GM18951 (cell line): ENCODE measurements around the gene ECT2.

Experiments
- POLR2A ChIP-seq: IDR thresholded peaks from 4 replicates; pipeline ENCODE4 v1.6.1; 2011; ENCODE audit warnings: mild to moderate bottlenecking; ENCODE audit not compliant: insufficient read length, insufficient read depth; ENCODE audit errors: extremely low read depth
- in situ Hi-C: fragments of 300-500 bp; cut with MboI; formaldehyde crosslinking; loops from one replicate; pipeline ENCODE4 v1.12.0; 2022; ENCODE audit warnings: low sequenced_read_pairs, mixed read lengths, inconsistent platforms; ENCODE audit not compliant: unreplicated experiment

ECT2 gene

GRCh38 chr3:172869784-172870518 is 119.4 kb downstream of the ECT2 start:
- no peak for TF ChIP-seq POLR2A
- in situ Hi-C loops, result no loop called here
